Mucosa of descending colon (tissue), 3 donors: ENCODE results near the gene EFNB2. TPM values are rescaled to one million over a fixed set of nuclear protein-coding genes. Genes with fewer than 3 reads are reported as not detected.

ENCODE experiments used
- ATAC-seq: fragments of 200-7000 bp; cut with Tn5 transposase; one replicate; pipeline ENCODE4 v1.9.1; 2020; ENCODE audit warnings: mild to moderate bottlenecking, moderate library complexity
- DNase-seq, 3 donors: peaks; one replicate each; pipeline ENCODE4 v3.0.0-alpha.2; 2020
- H3K36me3 ChIP-seq: fragments of 200-600 bp; one replicate; pipeline ENCODE4 v1.8.0; 2021; ENCODE audit warnings: low read depth, mild to moderate bottlenecking
- H3K4me1 ChIP-seq: fragments of 200-600 bp; one replicate; pipeline ENCODE4 v1.8.0; 2021; ENCODE audit warnings: low read depth, mild to moderate bottlenecking
- H3K4me3 ChIP-seq: fragments of 200-600 bp; one replicate; pipeline ENCODE4 v1.8.0; 2021; ENCODE audit warnings: mild to moderate bottlenecking
- H3K9me3 ChIP-seq: fragments of 200-600 bp; one replicate; pipeline ENCODE4 v1.8.0; 2021; ENCODE audit warnings: mild to moderate bottlenecking
- CTCF ChIP-seq: fragments of 200-600 bp; IDR thresholded peaks from one replicate; pipeline ENCODE4 v1.8.0; 2022; ENCODE audit warnings: antibody characterized with exemption, mild to moderate bottlenecking
- intact Hi-C, 2 donors: fragments of 100-400 bp; cut with DNase I in 1 of 2; cut with micrococcal nuclease in 1 of 2; formaldehyde crosslinking; loops; one replicate each; pipeline versions ENCODE4 v1.11.0 to v1.11.1; 2022; cut with DNase I, micrococcal nuclease
- total RNA-seq, 3 donors: library from RNA; stranded (reverse); fragmentation: NEBNext Ultra II Directional in 2 of 3; extraction: Animal tissue kit (Norgen Biotek cat#: 25700) in 2 of 3; gene quantifications; one replicate each; pipeline versions ENCODE4 v1.2.1 to v1.2.4, GENCODE V29; 2021 to 2023
- donor health status: DM: no; HTN: no; CAD: no; lungs with moderate emphysema.
- donor health status: DM: no; HTN: no; CAD: no.
- donor health status: DM: no; HTN: yes; CAD: no.

The EFNB2 gene
- total RNA-seq, 3 donors from 2014 or later: 48.8 to 92.6 (median 82.3) TPM

GRCh38 chr13:106522898-106523525 is 12.4 kb downstream of the EFNB2 start:
- intact Hi-C loops: no loop called here
- ATAC-seq (peak; percentile 82), DNase-seq (peak in 2 of 3 donors; percentile 32 to 47)
- no peaks in the 10 kb centered on the region for H3K9me3 ChIP-seq
- no peak overlapping the region for H3K4me3 ChIP-seq
- peaks cover 35% of the 10 kb centered on the region for H3K4me1 ChIP-seq
- no peaks in the 10 kb centered on the region for H3K36me3 ChIP-seq
- TF ChIP-seq CTCF: no peak

GRCh38 chr13:106522112-106522705 is 13.3 kb downstream of the EFNB2 start:
- H3K4me3 ChIP-seq: no peak overlapping the region
- no peaks in the 10 kb centered on the region for H3K9me3 ChIP-seq
- no peak for DNase-seq
- intact Hi-C loops: no loop called here
- peak; percentile 25 for ATAC-seq
- no peaks in the 10 kb centered on the region for H3K36me3 ChIP-seq
- peaks cover 29% of the 10 kb centered on the region for H3K4me1 ChIP-seq
- TF ChIP-seq CTCF: no peak

GRCh38 chr13:106521095-106521799 is 14.2 kb downstream of the EFNB2 start:
- Histone ChIP-seq H3K36me3 (no peaks in the 10 kb centered on the region), H3K9me3 (no peaks in the 10 kb centered on the region), H3K4me1 (peaks cover 28% of the 10 kb centered on the region), H3K4me3 (no peak overlapping the region)
- TF ChIP-seq CTCF: no peak
- DNase-seq (no peak), ATAC-seq (peak; percentile 17)
- intact Hi-C loops: no loop called here

- TF ChIP-seq CTCF: no peak
- intact Hi-C loops: no loop called here
- Histone ChIP-seq H3K4me1 (peaks cover 20% of the 10 kb centered on the region), H3K36me3 (no peaks in the 10 kb centered on the region), H3K4me3 (no peak overlapping the region), H3K9me3 (no peaks in the 10 kb centered on the region)
- DNase-seq: no peak
- no peak for ATAC-seq
Measured at GRCh38 chr13:106520251-106521054, 15.0 kb downstream of the EFNB2 start.

- no peak overlapping the region for H3K4me3 ChIP-seq
- ATAC-seq (no peak), DNase-seq (no peak)
- no peaks in the 10 kb centered on the region for H3K9me3 ChIP-seq
- peaks cover 14% of the 10 kb centered on the region for H3K4me1 ChIP-seq
- intact Hi-C loops: no loop called here
- no peaks in the 10 kb centered on the region for H3K36me3 ChIP-seq
- no peak for TF ChIP-seq CTCF
Measured at GRCh38 chr13:106518512-106518911, 16.9 kb downstream of the EFNB2 start.
